H1 (cell line): Measurements from ENCODE around the gene YEATS4. TPM values are rescaled to one million over a fixed set of nuclear protein-coding genes. Genes with fewer than 3 reads are reported as not detected.

Experiments used
- CTCF ChIA-PET: fragments of 300-600 bp; sonication (Branson Sonifier 250); formaldehyde crosslinking; loops from one replicate; lab custom pipeline; 2021; ENCODE audit not compliant: partially characterized antibody; lab: Charles Lee
- POLR2A ChIA-PET: fragments of 300-600 bp; sonication (Branson Sonifier 250); formaldehyde crosslinking; loops from one replicate; lab custom pipeline; 2021; ENCODE audit warnings: inconsistent platforms; ENCODE audit not compliant: partially characterized antibody; lab: Charles Lee
- DNase-seq, 2 experiments: peaks; one replicate each; pipeline versions ENCODE4 v3.0.0 to v3.0.0-alpha.2; 2010 to 2022; ENCODE audit warnings: low spot score in 2 of 2, low read depth in 1 of 2, mixed read lengths in 1 of 2
- FAIRE-seq: peaks from 2 replicates; lab custom pipeline; 2011; peaks lifted over from hg19 to GRCh38; lab: Jason Lieb, UNC
- H2AFZ ChIP-seq: 2 replicates; pipeline ENCODE4 v1.8.1; 2012; ENCODE audit warnings: low read length, inconsistent platforms
- H2AK5ac ChIP-seq: 2 replicates; pipeline ENCODE4 v1.6.1; 2013; ENCODE audit warnings: low read depth, low read length
- H2BK120ac ChIP-seq: replicated peaks from 2 replicates; pipeline ENCODE3; 2013; ENCODE audit warnings: low read depth, low read length, inconsistent platforms
- H2BK12ac ChIP-seq: 2 replicates; pipeline ENCODE4 v1.6.1; 2013; ENCODE audit warnings: low read depth, low read length
- H2BK15ac ChIP-seq: 2 replicates; pipeline ENCODE4 v1.6.1; 2013; ENCODE audit warnings: low read length
- H2BK20ac ChIP-seq: 2 replicates; pipeline ENCODE4 v1.6.1; 2013; ENCODE audit warnings: low read length
- H2BK5ac ChIP-seq: 2 replicates; pipeline ENCODE4 v1.6.1; 2013; ENCODE audit warnings: low read depth, low read length
- H3K14ac ChIP-seq: 2 replicates; pipeline ENCODE4 v1.6.1; 2013; ENCODE audit warnings: inconsistent platforms; ENCODE audit not compliant: insufficient read length
- H3K18ac ChIP-seq: 2 replicates; pipeline ENCODE4 v1.6.1; 2013; ENCODE audit warnings: low read length; ENCODE audit errors: extremely low read depth
- H3K23ac ChIP-seq: 2 replicates; pipeline ENCODE4 v1.6.1; 2013; ENCODE audit warnings: inconsistent platforms; ENCODE audit not compliant: insufficient read length
- H3K23me2 ChIP-seq: 2 replicates; pipeline ENCODE4 v1.6.1; 2013; ENCODE audit warnings: low read depth, low read length
- H3K27ac ChIP-seq: 2 replicates; pipeline ENCODE4 v1.6.1; 2011; ENCODE audit warnings: low read depth, low read length, inconsistent platforms
- H3K27me3 ChIP-seq, 4 experiments: replicated peaks in 1 of 4; 1 replicate in 1 of 4; 2 replicates in 3 of 4; pipeline versions ENCODE4 v1.6.1 to v1.8.1; 2011 to 2013; ENCODE audit warnings: low read length in 3 of 4, mild to moderate bottlenecking in 3 of 4, inconsistent platforms in 2 of 4, mixed read lengths in 2 of 4, moderate library complexity in 1 of 4; ENCODE audit not compliant: control insufficient read depth in 3 of 4, insufficient read depth in 3 of 4; ENCODE audit errors: extremely low read depth in 1 of 4
- H3K36me3 ChIP-seq, 4 experiments: 2 replicates each; pipeline versions ENCODE4 v1.6.1 to v1.8.1; 2011 to 2013; ENCODE audit warnings: mild to moderate bottlenecking in 4 of 4, low read length in 3 of 4, moderate library complexity in 2 of 4, control low read depth in 1 of 4, inconsistent platforms in 1 of 4; ENCODE audit not compliant: insufficient read depth in 4 of 4, control insufficient read depth in 2 of 4
- H3K4ac ChIP-seq: replicated peaks from 2 replicates; pipeline ENCODE3; 2013; ENCODE audit warnings: low read length, low read depth, mixed read lengths, inconsistent platforms; ENCODE audit not compliant: insufficient read length
- H3K4me1 ChIP-seq, 4 experiments: replicated peaks in 1 of 4; 1 replicate in 1 of 4; 2 replicates in 3 of 4; pipeline versions ENCODE4 v1.6.1 to v1.8.1; 2011 to 2013; ENCODE audit warnings: low read length in 3 of 4, inconsistent platforms in 2 of 4, mixed read lengths in 1 of 4; ENCODE audit not compliant: insufficient read depth in 4 of 4, control insufficient read depth in 3 of 4
- H3K4me2 ChIP-seq, 2 experiments: 2 replicates each; pipeline versions ENCODE4 v1.6.1 to v1.8.1; 2011 to 2013; ENCODE audit warnings: low read depth in 2 of 2, low read length in 2 of 2, control low read depth in 1 of 2, inconsistent platforms in 1 of 2, mild to moderate bottlenecking in 1 of 2; ENCODE audit not compliant: insufficient read depth in 1 of 2
- H3K4me3 ChIP-seq, 4 experiments: fragments of 200-600, 300-600 bp in 1 of 4; sonication (generic), shearing (Covaris generic), sonication (Bioruptor Twin) in 1 of 4; 2 replicates each; pipeline versions ENCODE4 v1.5.1 to v1.8.1; 2011 to 2016; ENCODE audit warnings: low read length in 4 of 4, low read depth in 3 of 4, control low read depth in 2 of 4, inconsistent platforms in 2 of 4, mild to moderate bottlenecking in 2 of 4, mixed read lengths in 1 of 4, moderate library complexity in 1 of 4; ENCODE audit not compliant: insufficient read depth in 2 of 4; ENCODE audit errors: extremely low read depth in 1 of 4
- H3K56ac ChIP-seq: replicated peaks from 2 replicates; pipeline ENCODE3; 2013; ENCODE audit warnings: low read depth, mild to moderate bottlenecking, mixed read lengths, low read length, inconsistent platforms; ENCODE audit not compliant: insufficient read length
- H3K79me1 ChIP-seq: 2 replicates; pipeline ENCODE4 v1.6.1; 2013; ENCODE audit warnings: low read depth, low read length, control low read depth
- H3K79me2 ChIP-seq, 2 experiments: 2 replicates each; pipeline versions ENCODE4 v1.6.1 to v1.8.1; 2012 to 2013; ENCODE audit warnings: low read length in 2 of 2, mild to moderate bottlenecking in 2 of 2, inconsistent platforms in 1 of 2; ENCODE audit not compliant: insufficient read depth in 2 of 2, control insufficient read depth in 1 of 2
- H3K9ac ChIP-seq, 4 experiments: replicated peaks in 1 of 4; 1 replicate in 1 of 4; 2 replicates in 3 of 4; pipeline versions ENCODE4 v1.6.1 to v1.8.1; 2011 to 2013; ENCODE audit warnings: low read depth in 3 of 4, low read length in 3 of 4, control low read depth in 2 of 4, mild to moderate bottlenecking in 2 of 4, moderate library complexity in 2 of 4, inconsistent platforms in 1 of 4; ENCODE audit errors: extremely low read depth in 1 of 4
- H3K9me3 ChIP-seq, 2 experiments: 2 replicates each; pipeline versions ENCODE4 v1.6.1 to v1.8.1; 2012 to 2013; ENCODE audit warnings: mild to moderate bottlenecking in 2 of 2, moderate library complexity in 2 of 2, control low read depth in 1 of 2, inconsistent platforms in 1 of 2, low read depth in 1 of 2, low read length in 1 of 2, mixed read lengths in 1 of 2; ENCODE audit not compliant: insufficient read depth in 2 of 2
- H4K20me1 ChIP-seq, 2 experiments: replicated peaks in 1 of 2; 2 replicates each; pipeline versions ENCODE3 to v1.8.1; 2011 to 2013; ENCODE audit warnings: inconsistent platforms in 2 of 2, low read length in 2 of 2, mild to moderate bottlenecking in 1 of 2; ENCODE audit not compliant: insufficient read depth in 2 of 2, control insufficient read depth in 1 of 2
- H4K5ac ChIP-seq: 2 replicates; pipeline ENCODE4 v1.6.1; 2013; ENCODE audit warnings: low read length, low read depth, mixed read lengths, inconsistent platforms; ENCODE audit not compliant: insufficient read length
- H4K8ac ChIP-seq: 2 replicates; pipeline ENCODE4 v1.8.0; 2013; ENCODE audit warnings: mild to moderate bottlenecking, moderate library complexity, low read length, inconsistent platforms; ENCODE audit not compliant: insufficient read depth; ENCODE audit errors: extremely low read depth
- H4K91ac ChIP-seq: replicated peaks from 2 replicates; pipeline ENCODE3; 2013; ENCODE audit warnings: low read length, mixed read lengths, inconsistent platforms; ENCODE audit not compliant: insufficient read length
- CEBPB ChIP-seq: IDR thresholded peaks from 2 replicates; pipeline ENCODE4 v1.6.1; 2012; ENCODE audit warnings: low read depth, low read length
- SUZ12 ChIP-seq: fragments of 200-600 bp; sonication (generic); IDR thresholded peaks from 2 replicates; pipeline ENCODE4 v1.6.1; 2012; ENCODE audit warnings: mild to moderate bottlenecking, inconsistent platforms, low read length, moderate library complexity, mixed read lengths
- TCF12 ChIP-seq: IDR thresholded peaks from 2 replicates; pipeline ENCODE4 v1.6.1; 2011; ENCODE audit warnings: low read depth, mild to moderate bottlenecking, low read length
- WGBS, 2 experiments: shearing (Covaris generic) in 1 of 2; methylation state at CpG; one replicate each; pipeline versions ENCODE4 v1.1.6 to v1.1.7; 2013 to 2015; ENCODE audit warnings: low lambda C conversion rate in 2 of 2, mixed read lengths in 2 of 2, inconsistent platforms in 1 of 2, low coverage in 1 of 2, missing lambda C conversion rate in 1 of 2; ENCODE audit not compliant: insufficient replicate concordance in 2 of 2, insufficient coverage in 1 of 2, insufficient read length in 1 of 2; ENCODE audit errors: extremely low coverage in 1 of 2, missing lambda C conversion rate in 1 of 2; 5-methylcytosine and 5-hydroxymethylcytosine counted together
- polyA plus RNA-seq, 7 experiments: library from polyadenylated mRNA; depleted of rRNA in 3 of 7; stranded (reverse) in 5 of 7; unstranded in 2 of 7; fragments of >200 nt in 5 of 7; fragments of 200-250 nt in 2 of 7; gene quantifications; 1 replicate in 5 of 7; 2 replicates in 1 of 7; 4 replicates in 1 of 7; pipeline versions ENCODE4 v1.2.1 to v1.2.3, GENCODE V29; 2011 to 2013; ENCODE audit warnings: missing spikeins in 2 of 7, mixed read lengths in 2 of 7
- total RNA-seq: library from RNA; stranded (reverse); fragmentation: NEBNext Ultra II Directional; extraction: Animal tissue kit (Norgen Biotek cat#: 25700); gene quantifications from 2 replicates; pipeline ENCODE4 v1.2.1, GENCODE V29; 2021
- TF ChIP-seq, protein P1 (sequence below), 3 experiments: IDR thresholded peaks; 1 replicate in 2 of 3; 2 replicates in 1 of 3; pipeline versions ENCODE4 v1.5.1 to v1.6.1; 2011; ENCODE audit warnings: low read length in 3 of 3, mild to moderate bottlenecking in 3 of 3, inconsistent platforms in 2 of 3, low read depth in 1 of 3, moderate library complexity in 1 of 3; ENCODE audit not compliant: insufficient read depth in 1 of 3; ENCODE audit errors: control extremely low read depth in 1 of 3

Gene YEATS4
- total and polyA plus RNA-seq, 2 of the 8 experiments (the other 6 are each of a cell fraction or from before 2014, with no cell fraction given) = 25.7 to 32.5 TPM

DNA sequence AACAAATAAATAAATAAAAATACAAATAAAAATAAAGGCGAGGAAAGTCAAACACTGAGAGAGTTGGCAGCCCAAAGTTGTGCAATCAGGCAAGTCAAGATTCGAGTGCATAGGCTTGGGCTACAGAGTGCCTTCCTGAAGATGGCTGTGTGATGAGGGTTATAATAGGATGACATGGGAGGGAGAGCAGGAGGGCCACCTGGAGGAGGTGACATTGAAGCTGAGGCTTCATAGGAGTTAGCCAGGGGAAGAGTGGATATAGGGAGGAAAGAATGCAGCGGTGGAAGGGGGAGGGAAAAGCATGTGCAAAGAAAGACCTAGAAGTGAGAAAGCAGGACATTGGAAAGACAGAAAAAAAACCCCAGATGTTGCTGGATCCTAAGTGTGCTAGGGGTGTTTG is 53.1 kb downstream of the YEATS4 start:
- H4K5ac ChIP-seq = no peak overlapping the region
- H3K4ac ChIP-seq = no peak overlapping the region
- WGBS, 2 experiments = 98% methylated on average over 3 of the region's 3 CpGs; no CpG with 5 or more reads in 1 of the 2 experiments
- no peaks in the 10 kb centered on the region for H4K20me1 ChIP-seq
- TF ChIP-seq, protein P1, sequence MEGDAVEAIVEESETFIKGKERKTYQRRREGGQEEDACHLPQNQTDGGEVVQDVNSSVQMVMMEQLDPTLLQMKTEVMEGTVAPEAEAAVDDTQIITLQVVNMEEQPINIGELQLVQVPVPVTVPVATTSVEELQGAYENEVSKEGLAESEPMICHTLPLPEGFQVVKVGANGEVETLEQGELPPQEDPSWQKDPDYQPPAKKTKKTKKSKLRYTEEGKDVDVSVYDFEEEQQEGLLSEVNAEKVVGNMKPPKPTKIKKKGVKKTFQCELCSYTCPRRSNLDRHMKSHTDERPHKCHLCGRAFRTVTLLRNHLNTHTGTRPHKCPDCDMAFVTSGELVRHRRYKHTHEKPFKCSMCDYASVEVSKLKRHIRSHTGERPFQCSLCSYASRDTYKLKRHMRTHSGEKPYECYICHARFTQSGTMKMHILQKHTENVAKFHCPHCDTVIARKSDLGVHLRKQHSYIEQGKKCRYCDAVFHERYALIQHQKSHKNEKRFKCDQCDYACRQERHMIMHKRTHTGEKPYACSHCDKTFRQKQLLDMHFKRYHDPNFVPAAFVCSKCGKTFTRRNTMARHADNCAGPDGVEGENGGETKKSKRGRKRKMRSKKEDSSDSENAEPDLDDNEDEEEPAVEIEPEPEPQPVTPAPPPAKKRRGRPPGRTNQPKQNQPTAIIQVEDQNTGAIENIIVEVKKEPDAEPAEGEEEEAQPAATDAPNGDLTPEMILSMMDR (IDR thresholded peaks at IDR 0.05; ENCODE audit: control extremely low read depth in 1 of 3, insufficient read depth in 1 of 3, low read depth in 1 of 3, low read length in 3 of 3) = no peak
- TF ChIP-seq SUZ12 (no peak), TCF12 (no peak), CEBPB (no peak)
- TF ChIP-seq, all 59 proteins: peak for 0
- Histone ChIP-seq H3K27ac (no peak overlapping the region), H2BK15ac (no peak overlapping the region), H2BK12ac (no peak overlapping the region), H2AK5ac (no peak overlapping the region), H2AFZ (no peak overlapping the region), H3K56ac (no peak overlapping the region), H3K4me3 (no peak overlapping the region), H3K18ac (no peak overlapping the region), H3K23me2 (no peaks in the 10 kb centered on the region), H3K36me3 (no peaks in the 10 kb centered on the region; a peak in 1 of 8 replicates), H4K8ac (no peak overlapping the region), H2BK120ac (no peak overlapping the region), H3K9ac (no peak overlapping the region), H3K14ac (no peak overlapping the region), H3K79me2 (no peaks in the 10 kb centered on the region), H3K4me1 (peaks cover 0 to 5% (median 2%) of the 10 kb centered on the region in 4 experiments; a peak in 4 of 7 replicates), H3K27me3 (no peaks in the 10 kb centered on the region), H3K4me2 (no peak overlapping the region), H2BK20ac (no peak overlapping the region), H3K23ac (no peak overlapping the region), H3K79me1 (no peaks in the 10 kb centered on the region), H2BK5ac (no peak overlapping the region), H4K91ac (no peak overlapping the region), H3K9me3 (no peaks in the 10 kb centered on the region)
- ChIA-PET POLR2A (no interaction called here), CTCF (interaction anchor here (0.9 to 1.1 kb wide), 3 partner anchors 55 to 93 kb away, joined by 3 to 4 read pairs (median 3); no protein-coding TSS in a partner anchor)
- no peak for FAIRE-seq
- no peak for DNase-seq
